ENCODE results near the gene RNF123.

Gene RNF123

DNA sequence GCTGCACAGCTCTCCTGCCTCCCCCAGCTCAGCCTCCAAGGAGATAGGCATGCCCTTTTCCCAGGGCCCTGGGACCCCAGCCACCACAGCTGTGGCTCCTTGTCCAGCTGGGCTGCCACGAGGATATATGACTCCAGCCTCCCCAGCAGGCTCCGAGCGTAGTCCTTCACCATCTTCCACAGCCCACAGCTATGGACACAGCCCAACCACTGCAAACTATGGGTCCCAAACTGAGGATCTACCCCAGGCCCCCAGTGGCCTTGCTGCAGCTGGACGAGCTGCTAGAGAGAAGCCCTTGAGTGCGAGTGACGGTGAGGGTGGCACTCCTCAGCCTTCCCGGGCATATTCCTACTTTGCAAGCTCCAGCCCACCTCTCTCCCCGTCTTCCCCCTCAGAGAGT lies 35.7 kb upstream of the RNF123 start:
- no peak for DNase-seq (ENCODE audit: low read depth)
- no peak overlapping the region for H3K4me3 ChIP-seq (ENCODE audit: low read length)
- TF ChIP-seq, protein P1, sequence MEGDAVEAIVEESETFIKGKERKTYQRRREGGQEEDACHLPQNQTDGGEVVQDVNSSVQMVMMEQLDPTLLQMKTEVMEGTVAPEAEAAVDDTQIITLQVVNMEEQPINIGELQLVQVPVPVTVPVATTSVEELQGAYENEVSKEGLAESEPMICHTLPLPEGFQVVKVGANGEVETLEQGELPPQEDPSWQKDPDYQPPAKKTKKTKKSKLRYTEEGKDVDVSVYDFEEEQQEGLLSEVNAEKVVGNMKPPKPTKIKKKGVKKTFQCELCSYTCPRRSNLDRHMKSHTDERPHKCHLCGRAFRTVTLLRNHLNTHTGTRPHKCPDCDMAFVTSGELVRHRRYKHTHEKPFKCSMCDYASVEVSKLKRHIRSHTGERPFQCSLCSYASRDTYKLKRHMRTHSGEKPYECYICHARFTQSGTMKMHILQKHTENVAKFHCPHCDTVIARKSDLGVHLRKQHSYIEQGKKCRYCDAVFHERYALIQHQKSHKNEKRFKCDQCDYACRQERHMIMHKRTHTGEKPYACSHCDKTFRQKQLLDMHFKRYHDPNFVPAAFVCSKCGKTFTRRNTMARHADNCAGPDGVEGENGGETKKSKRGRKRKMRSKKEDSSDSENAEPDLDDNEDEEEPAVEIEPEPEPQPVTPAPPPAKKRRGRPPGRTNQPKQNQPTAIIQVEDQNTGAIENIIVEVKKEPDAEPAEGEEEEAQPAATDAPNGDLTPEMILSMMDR (conservative IDR thresholded peaks at IDR 0.05; ENCODE audit: low read depth, low read length), result no peak

DNA sequence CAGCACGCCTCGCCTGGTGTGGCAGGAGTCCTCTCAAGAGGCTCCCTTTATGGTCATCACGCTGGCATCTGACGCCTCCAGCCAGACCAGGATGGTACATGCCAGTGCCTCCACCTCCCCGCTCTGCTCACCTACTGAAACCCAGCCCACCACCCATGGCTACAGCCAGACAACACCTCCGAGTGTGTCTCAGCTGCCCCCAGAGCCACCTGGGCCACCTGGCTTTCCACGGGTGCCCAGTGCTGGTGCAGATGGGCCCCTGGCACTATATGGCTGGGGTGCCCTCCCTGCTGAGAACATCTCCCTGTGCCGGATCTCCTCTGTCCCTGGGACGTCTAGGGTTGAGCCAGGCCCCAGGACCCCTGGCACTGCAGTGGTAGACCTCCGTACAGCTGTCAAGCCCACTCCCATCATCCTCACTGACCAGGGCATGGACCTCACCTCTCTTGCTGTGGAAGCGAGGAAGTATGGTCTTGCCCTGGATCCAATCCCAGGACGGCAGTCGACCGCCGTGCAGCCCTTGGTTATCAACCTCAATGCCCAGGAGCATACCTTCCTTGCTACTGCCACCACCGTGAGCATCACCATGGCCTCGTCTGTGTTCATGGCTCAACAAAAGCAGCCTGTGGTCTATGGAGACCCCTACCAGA lies 35.1 kb upstream of the RNF123 start:
- no peak overlapping the region for H3K4me3 ChIP-seq (ENCODE audit: low read length)
- no peak for DNase-seq (ENCODE audit: low read depth)
- TF ChIP-seq, protein P1 (conservative IDR thresholded peaks at IDR 0.05; ENCODE audit: low read depth, low read length), result no peak

DNA sequence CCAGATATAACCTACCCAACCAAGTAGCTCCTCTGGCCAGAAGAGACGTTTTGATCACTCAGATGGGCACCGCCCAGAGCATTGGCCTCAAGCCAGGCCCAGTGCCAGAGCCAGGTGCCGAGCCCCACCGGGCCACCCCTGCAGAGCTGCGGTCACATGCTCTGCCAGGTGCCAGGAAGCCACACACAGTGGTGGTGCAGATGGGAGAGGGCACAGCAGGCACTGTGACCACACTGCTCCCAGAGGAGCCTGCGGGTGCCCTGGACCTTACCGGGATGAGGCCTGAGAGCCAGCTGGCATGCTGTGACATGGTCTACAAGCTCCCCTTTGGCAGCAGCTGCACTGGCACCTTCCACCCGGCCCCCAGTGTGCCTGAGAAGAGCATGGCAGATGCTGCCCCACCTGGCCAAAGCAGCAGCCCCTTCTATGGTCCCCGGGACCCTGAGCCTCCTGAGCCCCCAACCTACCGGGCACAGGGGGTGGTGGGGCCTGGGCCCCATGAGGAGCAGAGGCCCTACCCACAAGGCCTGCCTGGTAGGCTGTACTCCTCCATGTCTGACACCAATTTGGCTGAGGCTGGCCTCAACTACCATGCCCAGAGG lies 34.3 kb upstream of the RNF123 start:
- no peak overlapping the region for H3K4me3 ChIP-seq (ENCODE audit: low read length)
- TF ChIP-seq, protein P1 (conservative IDR thresholded peaks at IDR 0.05; ENCODE audit: low read depth, low read length), result no peak
- DNase-seq (ENCODE audit: low read depth), result no peak

DNA sequence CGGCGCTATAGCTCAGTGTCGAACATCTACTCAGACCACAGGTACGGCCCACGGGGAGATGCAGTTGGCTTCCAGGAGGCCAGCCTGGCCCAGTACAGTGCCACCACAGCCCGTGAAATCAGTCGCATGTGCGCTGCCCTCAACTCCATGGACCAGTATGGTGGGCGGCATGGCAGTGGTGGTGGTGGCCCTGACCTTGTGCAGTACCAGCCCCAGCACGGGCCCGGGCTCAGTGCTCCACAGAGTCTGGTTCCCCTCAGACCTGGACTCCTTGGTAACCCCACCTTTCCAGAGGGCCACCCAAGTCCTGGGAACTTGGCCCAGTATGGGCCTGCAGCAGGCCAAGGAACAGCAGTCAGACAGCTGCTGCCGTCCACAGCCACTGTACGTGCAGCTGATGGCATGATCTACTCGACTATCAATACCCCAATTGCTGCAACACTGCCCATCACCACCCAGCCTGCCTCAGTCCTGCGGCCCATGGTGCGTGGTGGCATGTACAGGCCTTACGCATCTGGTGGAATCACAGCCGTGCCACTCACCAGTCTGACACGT lies 33.5 kb upstream of the RNF123 start:
- no peak overlapping the region for H3K4me3 ChIP-seq (ENCODE audit: low read length)
- TF ChIP-seq, protein P1 (conservative IDR thresholded peaks at IDR 0.05; ENCODE audit: low read depth, low read length), result no peak
- no peak for DNase-seq (ENCODE audit: low read depth)

DNA sequence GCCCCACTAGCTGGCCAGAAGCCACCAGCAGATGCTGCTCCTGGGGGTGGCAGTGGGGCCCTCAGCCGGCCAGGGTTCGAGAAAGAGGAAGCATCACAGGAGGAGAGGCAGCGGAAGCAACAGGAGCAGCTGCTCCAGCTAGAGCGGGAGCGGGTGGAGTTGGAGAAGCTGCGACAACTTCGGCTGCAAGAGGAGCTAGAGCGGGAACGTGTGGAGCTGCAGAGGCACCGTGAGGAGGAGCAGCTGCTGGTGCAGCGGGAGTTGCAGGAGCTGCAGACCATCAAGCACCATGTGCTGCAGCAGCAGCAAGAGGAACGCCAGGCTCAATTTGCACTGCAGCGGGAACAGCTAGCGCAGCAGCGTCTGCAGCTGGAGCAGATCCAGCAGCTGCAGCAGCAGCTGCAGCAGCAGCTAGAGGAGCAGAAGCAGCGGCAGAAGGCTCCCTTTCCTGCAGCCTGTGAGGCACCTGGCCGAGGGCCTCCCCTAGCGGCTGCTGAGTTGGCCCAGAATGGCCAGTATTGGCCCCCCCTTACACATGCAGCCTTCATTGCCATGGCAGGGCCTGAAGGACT lies 32.7 kb upstream of the RNF123 start:
- TF ChIP-seq, protein P1 (conservative IDR thresholded peaks at IDR 0.05; ENCODE audit: low read depth, low read length), result no peak
- no peak overlapping the region for H3K4me3 ChIP-seq (ENCODE audit: low read length)
- no peak for DNase-seq (ENCODE audit: low read depth)

DNA sequence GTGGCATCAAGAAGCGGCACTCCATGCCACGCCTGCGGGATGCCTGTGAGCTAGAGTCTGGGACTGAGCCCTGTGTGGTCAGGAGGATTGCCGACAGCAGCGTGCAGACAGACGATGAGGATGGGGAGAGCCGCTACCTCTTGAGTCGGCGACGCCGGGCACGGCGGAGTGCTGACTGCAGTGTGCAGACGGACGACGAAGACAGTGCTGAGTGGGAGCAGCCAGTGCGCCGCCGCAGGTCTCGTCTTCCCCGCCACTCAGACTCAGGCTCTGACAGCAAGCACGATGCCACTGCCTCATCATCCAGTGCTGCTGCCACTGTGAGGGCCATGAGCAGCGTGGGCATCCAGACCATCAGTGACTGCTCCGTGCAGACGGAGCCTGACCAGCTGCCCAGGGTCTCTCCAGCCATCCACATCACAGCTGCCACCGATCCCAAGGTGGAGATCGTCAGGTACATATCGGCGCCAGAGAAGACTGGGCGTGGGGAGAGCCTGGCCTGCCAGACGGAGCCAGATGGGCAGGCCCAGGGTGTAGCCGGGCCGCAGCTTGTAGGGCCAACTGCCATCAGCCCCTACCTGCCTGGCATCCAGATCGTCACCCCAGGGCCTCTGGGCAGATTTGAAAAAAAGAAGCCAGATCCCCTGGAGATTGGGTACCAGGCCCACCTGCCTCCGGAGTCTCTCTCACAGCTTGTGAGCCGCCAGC lies 32.0 kb upstream of the RNF123 start:
- DNase-seq (ENCODE audit: low read depth), result no peak
- H3K4me3 ChIP-seq (ENCODE audit: low read length), result no peak overlapping the region
- TF ChIP-seq, protein P1 (conservative IDR thresholded peaks at IDR 0.05; ENCODE audit: low read depth, low read length), result no peak
